ENCODE data around the gene PSMG2. TPM values are rescaled to one million over a fixed set of nuclear protein-coding genes. Genes with fewer than 3 reads are reported as not detected.

Gene PSMG2
- total RNA-seq, 4 donors from 2014 or later, result 65.7 to 86.1 (median 69.7) TPM

- DNase-seq, result no peak
- Histone ChIP-seq H3K4me1 (no peaks in the 10 kb centered on the region), H3K9me3 (no peaks in the 10 kb centered on the region), H3K4me3 (replicated peaks in 1 of 3) (no peak overlapping the region), H3K36me3 (no peaks in the 10 kb centered on the region), H3K27ac (no peak overlapping the region), H3K27me3 (no peaks in the 10 kb centered on the region)
- intact Hi-C loops (cut with DNase I), result no loop called here
- 81 to 93% methylated on average over 8 of the region's 8 CpGs for WGBS, 2 donors
- TF ChIP-seq POLR2A (IDR thresholded peaks at IDR 0.05) (no peak), CTCF (IDR thresholded peaks at IDR 0.05) (no peak)
Measured at GRCh38 chr18:12765126-12765525, 62.3 kb downstream of the PSMG2 start.

GRCh38 chr18:12765586-12765985 is 62.7 kb downstream of the PSMG2 start:
- no peak for DNase-seq
- Histone ChIP-seq H3K36me3 (no peaks in the 10 kb centered on the region), H3K4me3 (replicated peaks in 1 of 3) (no peak overlapping the region), H3K27ac (no peak overlapping the region), H3K27me3 (no peaks in the 10 kb centered on the region), H3K4me1 (no peaks in the 10 kb centered on the region), H3K9me3 (no peaks in the 10 kb centered on the region)
- intact Hi-C loops (cut with DNase I), result no loop called here
- WGBS, 2 donors, result 90 to 92% methylated on average over 9 to 11 of the region's 11 CpGs
- no peak for TF ChIP-seq POLR2A (IDR thresholded peaks at IDR 0.05)
- TF ChIP-seq CTCF (IDR thresholded peaks at IDR 0.05), result no peak

- 38 to 56% methylated on average over 11 to 13 of the region's 13 CpGs for WGBS, 2 donors
- H3K9me3 ChIP-seq, result no peaks in the 10 kb centered on the region
- DNase-seq, result no peak
- H3K36me3 ChIP-seq, result no peaks in the 10 kb centered on the region
- intact Hi-C loops (cut with DNase I), result no loop called here
- no peaks in the 10 kb centered on the region for H3K27me3 ChIP-seq
- no peak overlapping the region for H3K4me3 ChIP-seq (replicated peaks in 1 of 3)
- no peak for TF ChIP-seq POLR2A (IDR thresholded peaks at IDR 0.05)
- TF ChIP-seq CTCF (IDR thresholded peaks at IDR 0.05), result no peak
- H3K27ac ChIP-seq, result no peak overlapping the region
- H3K4me1 ChIP-seq, result no peaks in the 10 kb centered on the region
Measured at GRCh38 chr18:12766986-12767433, 64.2 kb downstream of the PSMG2 start.

GRCh38 chr18:12767580-12768155 is 64.8 kb downstream of the PSMG2 start:
- Histone ChIP-seq H3K36me3 (no peaks in the 10 kb centered on the region), H3K9me3 (no peaks in the 10 kb centered on the region), H3K27ac (no peak overlapping the region), H3K4me3 (replicated peaks in 1 of 3) (no peak overlapping the region), H3K27me3 (no peaks in the 10 kb centered on the region), H3K4me1 (no peaks in the 10 kb centered on the region)
- WGBS, 2 donors, result 93 to 97% methylated on average over 9 of the region's 9 CpGs
- DNase-seq, result no peak
- TF ChIP-seq POLR2A (IDR thresholded peaks at IDR 0.05), result no peak
- no peak for TF ChIP-seq CTCF (IDR thresholded peaks at IDR 0.05)
- intact Hi-C loops (cut with DNase I), result no loop called here

- Histone ChIP-seq H3K36me3 (no peaks in the 10 kb centered on the region), H3K9me3 (no peaks in the 10 kb centered on the region), H3K27ac (no peak overlapping the region), H3K4me1 (no peaks in the 10 kb centered on the region), H3K27me3 (no peaks in the 10 kb centered on the region), H3K4me3 (replicated peaks in 1 of 3) (no peak overlapping the region)
- DNase-seq, result no peak
- TF ChIP-seq POLR2A (IDR thresholded peaks at IDR 0.05) (no peak), CTCF (IDR thresholded peaks at IDR 0.05) (no peak)
- intact Hi-C loops (cut with DNase I), result no loop called here
- WGBS, 2 donors, result 59 to 77% methylated on average over 3 of the region's 3 CpGs
Measured at GRCh38 chr18:12768625-12769024, 65.8 kb downstream of the PSMG2 start.

Measured in thyroid gland (tissue), 4 donors.